Measurements from ENCODE around the gene HEYL.

HEYL gene

DNA sequence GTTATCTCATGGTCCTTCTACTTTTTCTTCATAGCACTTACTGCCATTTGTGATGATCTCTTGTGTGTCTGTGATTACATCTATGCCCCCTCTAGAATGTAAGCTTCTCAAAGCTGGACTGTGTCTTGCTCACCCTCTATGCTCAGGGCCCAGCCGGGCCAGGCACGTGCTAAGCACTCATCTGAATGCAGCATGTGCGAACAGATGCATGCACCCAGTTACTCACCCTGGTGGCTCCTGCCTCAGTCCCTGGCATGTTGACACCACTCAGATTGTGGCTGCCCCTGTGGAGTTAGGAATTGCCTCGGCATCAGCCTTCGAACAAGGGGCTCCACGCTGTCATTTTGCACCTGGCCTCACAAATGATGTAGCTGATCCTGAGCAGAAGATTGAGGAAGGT lies 43.3 kb downstream of the HEYL start:
- DNase-seq, result no peak

DNA sequence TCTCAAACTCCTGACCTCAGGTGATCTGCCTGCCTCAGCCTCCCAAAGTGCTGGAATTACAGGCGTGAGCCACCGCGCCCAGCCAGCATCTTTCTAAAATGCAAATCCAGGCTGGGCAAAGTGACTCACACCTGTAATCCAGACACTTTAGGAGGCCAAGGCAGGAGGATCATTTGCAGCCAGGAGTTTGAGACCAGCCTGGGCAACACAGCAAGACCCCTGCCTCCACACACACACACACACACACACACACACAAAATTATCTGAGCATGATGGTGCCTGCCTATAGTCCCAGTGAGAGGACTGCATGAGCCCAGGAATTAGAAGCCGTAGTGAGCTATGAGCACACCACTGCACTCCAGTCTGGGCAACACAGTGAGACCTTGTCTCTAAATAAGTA lies 46.1 kb downstream of the HEYL start:
- no peak for DNase-seq

GRCh38 chr1:39592069-39592468 lies 47.4 kb downstream of the HEYL start:
- DNase-seq, result no peak

DNA sequence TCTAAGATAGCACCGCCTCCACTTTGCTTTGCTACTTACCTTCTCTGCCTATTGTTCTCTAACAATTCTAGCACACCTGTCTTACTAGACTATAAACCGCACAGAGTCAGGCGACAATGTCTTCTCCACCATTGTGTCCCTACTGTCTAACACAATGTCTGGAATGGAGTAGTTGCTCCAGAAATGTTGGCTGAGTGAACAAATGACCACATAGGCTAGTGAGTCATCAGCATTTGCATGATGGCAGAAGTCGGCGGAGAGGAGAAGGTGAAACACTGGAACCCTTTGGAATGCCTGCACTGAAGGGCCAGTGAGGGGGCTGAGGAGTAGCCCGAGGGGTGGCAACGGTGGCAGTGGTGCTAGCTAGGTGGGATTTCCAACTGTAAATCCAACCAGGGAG lies 48.9 kb downstream of the HEYL start:
- peak; percentile 54 for DNase-seq

DNA sequence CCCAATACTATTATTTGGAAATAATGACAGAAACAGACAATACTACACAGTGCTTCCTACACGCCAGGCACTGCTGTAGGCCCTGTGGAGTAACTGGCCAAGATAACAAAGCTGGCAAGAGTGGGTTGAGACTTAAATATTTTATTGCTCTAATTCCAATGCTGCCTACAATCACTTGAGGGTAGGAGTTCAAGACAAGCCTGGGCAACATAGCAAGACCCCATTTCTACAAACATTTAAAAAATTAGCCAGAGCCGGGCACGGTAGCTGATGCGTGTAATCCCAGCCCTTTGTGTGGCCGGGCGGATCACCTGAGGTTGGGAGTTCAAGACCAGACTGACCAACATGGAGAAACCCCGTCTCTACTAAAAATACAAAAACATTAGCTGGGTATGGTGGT lies 53.5 kb downstream of the HEYL start:
- DNase-seq, result no peak

- no peak for DNase-seq
Measured at GRCh38 chr1:39576016-39576657, 63.3 kb downstream of the HEYL start.

- DNase-seq, result peak; percentile 61
Measured at GRCh38 chr1:39575191-39576015, 64.0 kb downstream of the HEYL start.

DNA sequence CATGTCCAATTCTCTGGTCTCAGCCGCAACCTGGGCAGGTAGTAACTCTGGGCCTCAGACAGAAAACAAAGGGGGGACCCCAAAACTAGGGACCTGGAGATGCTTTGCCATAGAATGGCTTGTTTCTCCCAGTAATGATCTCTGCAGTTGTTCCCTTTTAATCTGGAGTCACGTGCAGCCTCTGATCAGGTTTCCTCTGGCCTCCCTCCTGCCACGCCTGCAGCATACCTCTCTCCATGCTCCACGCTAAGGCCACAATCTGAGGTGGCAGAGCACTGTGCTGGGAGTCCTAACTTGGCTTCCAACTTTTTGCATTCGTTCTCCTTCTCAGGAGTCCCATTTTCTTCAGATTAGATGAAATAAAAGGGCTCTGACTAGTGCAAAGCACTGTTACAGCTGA lies 64.8 kb downstream of the HEYL start:
- DNase-seq, result peak; percentile 42

Data from EL (cell line).